K562 (cell line): Measurements from ENCODE around the gene SERPINA12. TPM values are rescaled to one million over a fixed set of nuclear protein-coding genes. Genes with fewer than 3 reads are reported as not detected.

Experiments
- ATAC-seq: fragments of 200-7000 bp; cut with Tn5 transposase; 3 replicates; pipeline ENCODE4 v1.9.1; 2020; ENCODE audit warnings: moderate library complexity
- BruUV-seq: library from RNA; stranded (reverse); fragments of 400-500 nt; replicated peaks from 2 replicates; lab custom pipeline; 2021; lab: Mats Ljungman, UMichigan
- CTCF ChIA-PET: fragments of 300-600 bp; formaldehyde crosslinking; extraction: SDS; loops from one replicate; lab custom pipeline; 2021; ENCODE audit warnings: low intra/inter-chr PET ratio; lab: Yijun Ruan, JAX
- POLR2A ChIA-PET: fragments of 300-600, 350-650 bp; sonication (Branson Sonifier 250); formaldehyde crosslinking; extraction: SDS; loops from one replicate; lab custom pipeline; 2021; ENCODE audit warnings: antibody characterized with exemption, inconsistent platforms; lab: Yijun Ruan, JAX
- DNase-seq, 4 experiments: peaks; one replicate each; pipeline versions ENCODE4 v3.0.0 to v3.0.0-alpha.2; 2011 to 2018; ENCODE audit warnings: low spot score in 3 of 4, mixed read lengths in 3 of 4; ENCODE audit errors: extremely low read depth in 1 of 4
- FAIRE-seq: peaks from 2 replicates; lab custom pipeline; 2011; peaks lifted over from hg19 to GRCh38; lab: Jason Lieb, UNC
- H2AFZ ChIP-seq: 2 replicates; pipeline ENCODE4 v1.6.0; 2011; ENCODE audit warnings: low read depth, low read length, control low read depth, inconsistent platforms
- H3K27ac ChIP-seq: fragments of 200-600 bp; 3 replicates; pipeline ENCODE4 v1.8.0; 2011; ENCODE audit warnings: low read depth, mild to moderate bottlenecking, control low read depth, inconsistent platforms, low read length, moderate library complexity, mixed read lengths; ENCODE audit errors: extremely low read depth
- H3K27me3 ChIP-seq, 2 experiments: fragments of 300-600 bp in 1 of 2; 2 replicates in 1 of 2; 3 replicates in 1 of 2; pipeline versions ENCODE4 v1.6.0 to v1.8.0; 2011; ENCODE audit warnings: inconsistent platforms in 2 of 2, low read length in 2 of 2, mild to moderate bottlenecking in 1 of 2, mixed read lengths in 1 of 2, moderate library complexity in 1 of 2; ENCODE audit not compliant: control insufficient read depth in 2 of 2, insufficient read depth in 2 of 2
- H3K36me3 ChIP-seq: fragments of 300-600 bp; 3 replicates; pipeline ENCODE4 v1.8.0; 2011; ENCODE audit warnings: mild to moderate bottlenecking, low read length, inconsistent platforms; ENCODE audit not compliant: control insufficient read depth, insufficient read depth
- H3K4me1 ChIP-seq, 2 experiments: fragments of 200-600 bp in 1 of 2; replicated peaks in 1 of 2; 2 replicates in 1 of 2; 3 replicates in 1 of 2; pipeline versions ENCODE4 v1.5.1 to v1.8.0; 2011; ENCODE audit warnings: inconsistent platforms in 2 of 2, low read length in 2 of 2, mild to moderate bottlenecking in 1 of 2, mixed read lengths in 1 of 2, moderate library complexity in 1 of 2; ENCODE audit not compliant: control insufficient read depth in 2 of 2, insufficient read depth in 2 of 2
- H3K4me2 ChIP-seq: 2 replicates; pipeline ENCODE4 v1.6.1; 2011; ENCODE audit warnings: low read length, control low read depth, inconsistent platforms, mixed read lengths; ENCODE audit not compliant: insufficient read depth
- H3K4me3 ChIP-seq: fragments of 200-600 bp; sonication (generic), shearing (Covaris generic); 2 replicates; pipeline ENCODE4 v1.5.1; 2016; ENCODE audit warnings: control low read depth, inconsistent platforms
- H3K79me2 ChIP-seq: fragments of 200-600 bp; 3 replicates; pipeline ENCODE4 v1.8.0; 2011; ENCODE audit warnings: low read length, inconsistent platforms; ENCODE audit not compliant: control insufficient read depth, insufficient read depth
- H3K9ac ChIP-seq, 2 experiments: 2 replicates each; pipeline versions ENCODE4 v1.6.0 to v1.6.1; 2011; ENCODE audit warnings: low read depth in 2 of 2, low read length in 2 of 2, control low read depth in 1 of 2, inconsistent platforms in 1 of 2, mild to moderate bottlenecking in 1 of 2, mixed read lengths in 1 of 2; ENCODE audit not compliant: insufficient read depth in 1 of 2
- H3K9me1 ChIP-seq: one replicate; pipeline ENCODE4 v1.6.0; 2011; ENCODE audit warnings: inconsistent platforms, mild to moderate bottlenecking, low read length, moderate library complexity; ENCODE audit not compliant: control insufficient read depth, insufficient read depth
- H3K9me3 ChIP-seq: replicated peaks from 2 replicates; pipeline ENCODE4 v1.5.1; 2011; ENCODE audit warnings: low read depth, low read length, inconsistent platforms; ENCODE audit not compliant: control insufficient read depth, insufficient read depth
- H4K20me1 ChIP-seq: replicated peaks from 2 replicates; pipeline ENCODE4 v1.6.1; 2011; ENCODE audit warnings: low read length, inconsistent platforms, mixed read lengths; ENCODE audit not compliant: control insufficient read depth, insufficient read depth
- CREB5 ChIP-seq: fragments of 250-450 bp; sonication (Bioruptor Pico); IDR thresholded peaks from 2 replicates; pipeline ENCODE4 v1.5.0; 2020; ENCODE audit warnings: mild to moderate bottlenecking
- CTCFL ChIP-seq: IDR thresholded peaks from 2 replicates; pipeline ENCODE4 v1.6.1; 2011; ENCODE audit warnings: borderline replicate concordance, low read depth, mild to moderate bottlenecking, moderate library complexity, low read length; ENCODE audit not compliant: insufficient read depth, poor library complexity, severe bottlenecking
- DPF2 ChIP-seq: fragments of 450-650 bp; IDR thresholded peaks from 2 replicates; pipeline ENCODE4 v1.6.1; 2016
- FOXP4 ChIP-seq: sonication (generic); formaldehyde crosslinking; IDR thresholded peaks from 2 replicates; pipeline ENCODE4 v1.8.0; 2022; ENCODE audit warnings: mild to moderate bottlenecking, missing genetic modification reagents, borderline replicate concordance
- NBN ChIP-seq: fragments of 450-650 bp; IDR thresholded peaks from 2 replicates; pipeline ENCODE4 v1.6.1; 2016; ENCODE audit warnings: low read depth, mild to moderate bottlenecking
- NFIX ChIP-seq: fragments of 250-450 bp; sonication (Bioruptor Pico); IDR thresholded peaks from 2 replicates; pipeline ENCODE4 v1.4.0; 2020; ENCODE audit warnings: low read depth, mild to moderate bottlenecking, moderate library complexity
- NONO ChIP-seq, 2 experiments: fragments of 200-400 bp in 1 of 2; fragments of 450-650 bp in 1 of 2; formaldehyde crosslinking in 1 of 2; IDR thresholded peaks; 2 replicates each; pipeline ENCODE4 v1.6.1; 2017; ENCODE audit warnings: low read depth in 2 of 2, mild to moderate bottlenecking in 2 of 2, moderate library complexity in 2 of 2, low read length in 1 of 2
- SP2 ChIP-seq: IDR thresholded peaks from 2 replicates; pipeline ENCODE4 v1.6.1; 2011; ENCODE audit warnings: mild to moderate bottlenecking, low read depth, low read length, moderate library complexity; ENCODE audit not compliant: poor library complexity, severe bottlenecking; ENCODE audit errors: extremely low read depth
- U2AF1 ChIP-seq: fragments of 200-400 bp; formaldehyde crosslinking; optimal IDR thresholded peaks from 2 replicates; pipeline ENCODE3; 2017; ENCODE audit warnings: mild to moderate bottlenecking, low read depth, low read length, moderate library complexity
- ZNF124 ChIP-seq: sonication (generic); formaldehyde crosslinking; IDR thresholded peaks from 2 replicates; pipeline ENCODE4 v1.8.1; 2022; ENCODE audit warnings: missing genetic modification reagents
- WGBS: fragments of 100-300 bp; shearing (Covaris generic); methylation state at CpG from one replicate; pipeline ENCODE4 v1.1.6; 2016; ENCODE audit warnings: low coverage, mixed read lengths; ENCODE audit not compliant: insufficient coverage; ENCODE audit errors: missing lambda C conversion rate; 5-methylcytosine and 5-hydroxymethylcytosine counted together
- in situ Hi-C: fragments of 300-500 bp; cut with MboI; formaldehyde crosslinking; loops from 4 replicates; pipeline ENCODE4 v1.15.0; 2018; ENCODE audit warnings: inconsistent platforms, mixed read lengths
- intact Hi-C: fragments of 100-400 bp; cut with micrococcal nuclease; formaldehyde crosslinking; loops from 2 replicates; pipeline ENCODE4 v1.14.2; 2022
- polyA plus RNA-seq, 8 experiments: library from polyadenylated mRNA; depleted of rRNA in 4 of 8; stranded (reverse) in 5 of 8; unstranded in 3 of 8; fragments of >200 nt; fragmentation: Nextera tagmentation in 2 of 8; fragmentation: Illumina TruSeq in 1 of 8; extraction: Ambion mirVana in 2 of 8; extraction: Trizol in 1 of 8; gene quantifications; 2 replicates each; pipeline versions ENCODE4 v1.2.1 to v1.2.3, GENCODE V29; 2011 to 2014; ENCODE audit warnings: inconsistent platforms in 1 of 8, missing spikeins in 1 of 8
- total RNA-seq, 7 experiments: library from RNA; depleted of rRNA in 6 of 7; stranded (reverse); fragments of >200 nt in 6 of 7; fragmentation: Illumina TruSeq in 2 of 7; extraction: Trizol in 2 of 7; gene quantifications; 2 replicates each; pipeline versions ENCODE4 v1.2.1 to v1.2.3, GENCODE V29; 2011 to 2021; ENCODE audit warnings: low replicate concordance in 1 of 7

The SERPINA12 gene
- total and polyA plus RNA-seq, 9 of the 15 experiments (the other 6 are each of a cell fraction or from before 2014, with no cell fraction given) = not detected

GRCh38 chr14:94540031-94540794 lies 30.9 kb upstream of the SERPINA12 start:
- no peak for ATAC-seq
- H2AFZ ChIP-seq = no peak overlapping the region
- POLR2A ChIA-PET = no interaction called here

More at GRCh38 chr14:94540031-94540794, 30.9 kb upstream of the SERPINA12 start:
- H3K4me3 ChIP-seq = no peak overlapping the region
- no peaks in the 10 kb centered on the region for H3K36me3 ChIP-seq
- H3K9me3 ChIP-seq = no peaks in the 10 kb centered on the region
- TF ChIP-seq ZNF124 (CRISPR knock-in tag) = no peak
- no peak for TF ChIP-seq DPF2
- TF ChIP-seq NBN = no peak
- TF ChIP-seq CREB5 (CRISPR knock-in tag) = no peak
- no peak for TF ChIP-seq SP2
- TF ChIP-seq U2AF1 = no peak
- TF ChIP-seq NONO (IDR thresholded peaks at IDR 0.05; ENCODE audit: low read depth in 2 of 2, low read length in 1 of 2) = no peak
- no peak for TF ChIP-seq FOXP4 (CRISPR knock-in tag)
- TF ChIP-seq NFIX = no peak
- TF ChIP-seq CTCFL = no peak
- H3K4me2 ChIP-seq = no peak overlapping the region
- H3K79me2 ChIP-seq = no peaks in the 10 kb centered on the region
- H3K27ac ChIP-seq = no peak overlapping the region
- no peak for FAIRE-seq
- WGBS = 0% methylated on average over 8 of the region's 13 CpGs
- no peaks in the 10 kb centered on the region for H3K4me1 ChIP-seq
- CTCF ChIA-PET = no interaction called here
- in situ Hi-C loops (no loop called here), intact Hi-C loops (no loop called here)
- peak in 1 of 4 experiments; percentile 0 for DNase-seq
- BruUV-seq = no TSS peak
- no peak overlapping the region for H3K9ac ChIP-seq
- peaks cover 0 to 6% of the 10 kb centered on the region in 2 experiments; a peak in 2 of 5 replicates for H3K27me3 ChIP-seq
- H3K9me1 ChIP-seq = no peaks in the 10 kb centered on the region
- no peaks in the 10 kb centered on the region for H4K20me1 ChIP-seq
